Kidney (tissue), 14 donors: ENCODE measurements around the gene CTSE. TPM values are rescaled to one million over a fixed set of nuclear protein-coding genes. Genes with fewer than 3 reads are reported as not detected.
A peak's percentile ranks its signal among the peaks of the same experiment; 100 is the strongest.

Source experiments
- DNase-seq, 5 donors: peaks; one replicate each; pipeline ENCODE4 v3.0.0-alpha.2; 2013 to 2020
- FAIRE-seq: peaks from 2 replicates; lab custom pipeline; 2012; peaks lifted over from hg19 to GRCh38; lab: Jason Lieb, UNC
- H3K27ac ChIP-seq, 2 donors: one replicate each; pipeline ENCODE4 v1.7.0; 2013; ENCODE audit warnings: low read depth in 2 of 2, low read length in 2 of 2, inconsistent platforms in 1 of 2
- H3K27me3 ChIP-seq: one replicate; pipeline ENCODE4 v1.7.1; 2013; ENCODE audit warnings: low read length, inconsistent platforms; ENCODE audit not compliant: control insufficient read depth, insufficient read depth
- H3K36me3 ChIP-seq, 3 donors: one replicate each; pipeline versions ENCODE4 v1.7.0 to v1.7.1; 2013; ENCODE audit warnings: low read length in 3 of 3, control low read depth in 1 of 3, inconsistent platforms in 1 of 3; ENCODE audit not compliant: insufficient read depth in 3 of 3, control insufficient read depth in 2 of 3
- H3K4me1 ChIP-seq, 3 donors: one replicate each; pipeline versions ENCODE4 v1.7.0 to v1.7.1; 2013; ENCODE audit warnings: low read length in 3 of 3, inconsistent platforms in 1 of 3, low read depth in 1 of 3; ENCODE audit not compliant: control insufficient read depth in 2 of 3, insufficient read depth in 2 of 3
- H3K4me3 ChIP-seq, 3 donors: one replicate each; pipeline versions ENCODE4 v1.7.0 to v1.8.1; 2013; ENCODE audit warnings: low read length in 3 of 3, control low read depth in 1 of 3, inconsistent platforms in 1 of 3
- H3K9ac ChIP-seq, 3 donors: one replicate each; pipeline versions ENCODE4 v1.7.0 to v1.7.1; 2013; ENCODE audit warnings: low read length in 3 of 3, control low read depth in 1 of 3, inconsistent platforms in 1 of 3
- H3K9me3 ChIP-seq, 3 donors: one replicate each; pipeline versions ENCODE4 v1.7.0 to v1.7.1; 2013; ENCODE audit warnings: low read length in 3 of 3, control low read depth in 1 of 3, inconsistent platforms in 1 of 3; ENCODE audit not compliant: control insufficient read depth in 2 of 3, insufficient read depth in 1 of 3
- intact Hi-C: fragments of 100-400 bp; cut with DNase I; formaldehyde crosslinking; loops from one replicate; pipeline ENCODE4 v1.11.1; 2022
- polyA plus RNA-seq: library from polyadenylated mRNA; stranded (reverse); fragments of 350-450 nt; fragmentation: Illumina TruSeq; extraction: RNeasy Lipid Tissue Mini Kit (QIAGEN cat#74804); gene quantifications from one replicate; pipeline ENCODE4 v1.2.3, GENCODE V29; 2014; ENCODE audit warnings: low read depth, low replicate concordance; ENCODE audit not compliant: insufficient read depth
- total RNA-seq: library from RNA; stranded (reverse); fragmentation: NEBNext Ultra II Directional; extraction: Animal tissue kit (Norgen Biotek cat#: 25700); gene quantifications from one replicate; pipeline ENCODE4 v1.2.1, GENCODE V29; 2021
- TF ChIP-seq, protein P1 (sequence below): IDR thresholded peaks from 3 replicates; pipeline ENCODE4 v1.5.1; 2012; ENCODE audit warnings: mild to moderate bottlenecking, moderate library complexity, borderline replicate concordance; ENCODE audit not compliant: insufficient read depth; ENCODE audit errors: extremely low read depth
- donor health status: control.
- donor health status: control.
- donor health status: control.
- donor health status: control.
- donor health status: control.
- donor health status: DM: yes; HTN: yes; CAD: no.
- donor health status: Normal renal cell carcinoma (clear cell type).

CTSE gene
- total and polyA plus RNA-seq, 2 donors from 2014 or later = 1.6 TPM; not detected in 1

- no peak overlapping the region for H3K4me3 ChIP-seq
- FAIRE-seq (no peak), DNase-seq (no peak)
- no peaks in the 10 kb centered on the region for H3K36me3 ChIP-seq
- TF ChIP-seq, protein P1, sequence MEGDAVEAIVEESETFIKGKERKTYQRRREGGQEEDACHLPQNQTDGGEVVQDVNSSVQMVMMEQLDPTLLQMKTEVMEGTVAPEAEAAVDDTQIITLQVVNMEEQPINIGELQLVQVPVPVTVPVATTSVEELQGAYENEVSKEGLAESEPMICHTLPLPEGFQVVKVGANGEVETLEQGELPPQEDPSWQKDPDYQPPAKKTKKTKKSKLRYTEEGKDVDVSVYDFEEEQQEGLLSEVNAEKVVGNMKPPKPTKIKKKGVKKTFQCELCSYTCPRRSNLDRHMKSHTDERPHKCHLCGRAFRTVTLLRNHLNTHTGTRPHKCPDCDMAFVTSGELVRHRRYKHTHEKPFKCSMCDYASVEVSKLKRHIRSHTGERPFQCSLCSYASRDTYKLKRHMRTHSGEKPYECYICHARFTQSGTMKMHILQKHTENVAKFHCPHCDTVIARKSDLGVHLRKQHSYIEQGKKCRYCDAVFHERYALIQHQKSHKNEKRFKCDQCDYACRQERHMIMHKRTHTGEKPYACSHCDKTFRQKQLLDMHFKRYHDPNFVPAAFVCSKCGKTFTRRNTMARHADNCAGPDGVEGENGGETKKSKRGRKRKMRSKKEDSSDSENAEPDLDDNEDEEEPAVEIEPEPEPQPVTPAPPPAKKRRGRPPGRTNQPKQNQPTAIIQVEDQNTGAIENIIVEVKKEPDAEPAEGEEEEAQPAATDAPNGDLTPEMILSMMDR = no peak
- H3K27me3 ChIP-seq = no peaks in the 10 kb centered on the region
- H3K27ac ChIP-seq = no peak overlapping the region
- no peak overlapping the region for H3K9ac ChIP-seq
- H3K9me3 ChIP-seq = no peaks in the 10 kb centered on the region
- intact Hi-C loops = no loop called here
- H3K4me1 ChIP-seq = no peaks in the 10 kb centered on the region
Observed at GRCh38 chr1:205986292-205986691, 37.4 kb downstream of the CTSE start.

- TF ChIP-seq, protein P1 = no peak
- no peak overlapping the region for H3K9ac ChIP-seq
- intact Hi-C loops = no loop called here
- H3K9me3 ChIP-seq = no peaks in the 10 kb centered on the region
- no peaks in the 10 kb centered on the region for H3K36me3 ChIP-seq
- no peak overlapping the region for H3K27ac ChIP-seq
- H3K4me3 ChIP-seq = no peak overlapping the region
- H3K27me3 ChIP-seq = no peaks in the 10 kb centered on the region
- H3K4me1 ChIP-seq = no peaks in the 10 kb centered on the region
- FAIRE-seq = no peak
- no peak for DNase-seq
Observed at GRCh38 chr1:205985330-205986005, 38.2 kb downstream of the CTSE start.

DNA sequence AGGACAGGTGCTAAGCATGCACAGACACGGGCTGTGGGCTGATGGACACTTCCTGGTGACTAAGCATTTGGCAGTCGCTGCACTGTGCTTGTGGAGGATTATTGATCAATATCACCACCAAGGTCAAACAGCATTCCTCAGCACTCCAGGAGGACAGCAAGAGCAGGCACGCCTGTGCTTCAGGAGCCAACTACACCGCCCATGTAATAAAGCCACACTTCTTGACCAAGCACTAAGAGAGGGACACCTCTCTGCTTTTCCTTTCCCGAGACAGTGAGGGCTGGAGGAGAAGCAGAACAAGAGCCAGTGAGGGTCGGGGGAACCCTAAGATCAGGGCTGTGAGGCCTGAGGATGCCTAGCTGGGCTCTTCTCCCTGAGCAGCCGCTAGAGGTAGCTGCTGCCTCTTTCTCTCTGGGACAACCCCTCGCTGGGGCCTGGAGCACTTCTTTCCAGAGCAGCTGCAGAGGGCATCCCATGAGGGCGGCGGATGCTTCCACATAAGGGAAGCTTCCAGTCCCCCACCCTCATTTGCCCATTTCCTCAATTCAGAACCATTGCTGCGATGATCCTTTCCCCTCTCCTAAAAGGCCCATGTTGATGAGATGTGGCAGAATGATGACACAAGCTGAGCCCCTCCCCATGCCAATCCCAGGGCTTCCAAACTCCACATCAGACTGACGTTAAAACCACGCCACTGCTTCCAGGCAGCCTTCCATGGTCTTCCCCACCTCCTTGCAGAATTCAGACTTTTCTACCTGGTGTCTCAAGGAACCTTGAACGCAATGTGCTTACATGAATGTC is 39.6 kb downstream of the CTSE start:
- FAIRE-seq = no peak
- H3K27me3 ChIP-seq = no peaks in the 10 kb centered on the region
- no peak overlapping the region for H3K4me3 ChIP-seq
- H3K27ac ChIP-seq = no peak overlapping the region
- H3K9me3 ChIP-seq = no peaks in the 10 kb centered on the region
- no peak overlapping the region for H3K9ac ChIP-seq
- peak in 3 of 5 donors; percentile 51 to 85 (median 58) for DNase-seq
- H3K4me1 ChIP-seq = no peaks in the 10 kb centered on the region
- intact Hi-C loops = no loop called here
- TF ChIP-seq, protein P1 = peak; percentile 63
- no peaks in the 10 kb centered on the region for H3K36me3 ChIP-seq
